HepG2 (cell line): ENCODE measurements around the gene ZNF318. TPM values are rescaled to one million over a fixed set of nuclear protein-coding genes. Genes with fewer than 3 reads are reported as not detected.

Source experiments
- ATAC-seq: fragments of 200-7000 bp; cut with Tn5 transposase; 3 replicates; pipeline ENCODE4 v1.9.1; 2020; ENCODE audit warnings: mild to moderate bottlenecking, moderate library complexity
- BruUV-seq: library from RNA; stranded (reverse); fragments of 400-500 nt; replicated peaks from 2 replicates; lab custom pipeline; 2021; lab: Mats Ljungman, UMichigan
- CTCF ChIA-PET: fragments of 300-600 bp; formaldehyde crosslinking; extraction: SDS; loops from one replicate; lab custom pipeline; 2021; ENCODE audit warnings: low total read pairs, inconsistent platforms, low intra/inter-chr PET ratio; lab: Yijun Ruan, JAX
- POLR2A ChIA-PET: fragments of 350-600 bp; sonication (Branson Sonifier 250); formaldehyde crosslinking; loops from one replicate; lab custom pipeline; 2020; ENCODE audit warnings: antibody characterized with exemption, inconsistent platforms; lab: Yijun Ruan, JAX
- DNase-seq: peaks from one replicate; pipeline ENCODE4 v3.0.0-alpha.2; 2015; ENCODE audit warnings: low spot score
- FAIRE-seq: peaks from 3 replicates; lab custom pipeline; 2011; peaks lifted over from hg19 to GRCh38; lab: Jason Lieb, UNC
- H2AFZ ChIP-seq: one replicate; pipeline ENCODE4 v1.6.1; 2011; ENCODE audit warnings: low read length, inconsistent platforms
- H3K27ac ChIP-seq: fragments of 300-600 bp; 3 replicates; pipeline ENCODE4 v1.8.0; 2011; ENCODE audit warnings: mixed run types, mild to moderate bottlenecking, mixed read lengths, low read length, inconsistent platforms; ENCODE audit not compliant: insufficient read depth; ENCODE audit errors: extremely low read length
- H3K27me3 ChIP-seq, 2 experiments: fragments of 200-600 bp in 1 of 2; 2 replicates in 1 of 2; 3 replicates in 1 of 2; pipeline versions ENCODE4 v1.6.0 to v1.8.0; 2011; ENCODE audit warnings: low read length in 2 of 2, mild to moderate bottlenecking in 2 of 2, moderate library complexity in 2 of 2, inconsistent platforms in 1 of 2; ENCODE audit not compliant: insufficient read depth in 2 of 2, control insufficient read depth in 1 of 2
- H3K36me3 ChIP-seq, 2 experiments: fragments of 200-600 bp in 1 of 2; replicated peaks in 1 of 2; 2 replicates in 1 of 2; 3 replicates in 1 of 2; pipeline versions ENCODE4 v1.5.1 to v1.8.0; 2011; ENCODE audit warnings: low read length in 2 of 2, inconsistent platforms in 1 of 2; ENCODE audit not compliant: insufficient read depth in 2 of 2, control insufficient read depth in 1 of 2
- H3K4me1 ChIP-seq: 2 replicates; pipeline ENCODE4 v1.5.1; 2012; ENCODE audit warnings: low read length, inconsistent platforms; ENCODE audit not compliant: insufficient read depth
- H3K4me2 ChIP-seq: 2 replicates; pipeline ENCODE4 v1.6.0; 2011; ENCODE audit warnings: low read depth, low read length, inconsistent platforms
- H3K4me3 ChIP-seq, 3 experiments: fragments of 200-600 bp in 1 of 3; sonication (generic), shearing (Covaris generic) in 1 of 3; replicated peaks in 1 of 3; 2 replicates each; pipeline ENCODE4 v1.5.1; 2011 to 2016; ENCODE audit warnings: low read length in 3 of 3, inconsistent platforms in 2 of 3, low read depth in 2 of 3, mild to moderate bottlenecking in 2 of 3, control low read depth in 1 of 3, mixed read lengths in 1 of 3; ENCODE audit not compliant: insufficient read depth in 1 of 3
- H3K79me2 ChIP-seq: one replicate; pipeline ENCODE4 v1.6.1; 2011; ENCODE audit warnings: low read length, inconsistent platforms; ENCODE audit not compliant: insufficient read depth
- H3K9ac ChIP-seq: 2 replicates; pipeline ENCODE4 v1.6.0; 2011; ENCODE audit warnings: mild to moderate bottlenecking, low read depth, low read length, inconsistent platforms; ENCODE audit not compliant: insufficient read depth
- H3K9me3 ChIP-seq: 2 replicates; pipeline ENCODE4 v1.5.1; 2012; ENCODE audit warnings: mild to moderate bottlenecking, low read length
- H4K20me1 ChIP-seq: 2 replicates; pipeline ENCODE4 v1.6.0; 2011; ENCODE audit warnings: inconsistent platforms, mild to moderate bottlenecking, low read length, moderate library complexity; ENCODE audit not compliant: insufficient read depth
- ADNP ChIP-seq: sonication (generic); formaldehyde crosslinking; IDR thresholded peaks from 2 replicates; pipeline ENCODE4 v1.4.0; 2020; ENCODE audit warnings: missing genetic modification reagents
- ARHGAP35 ChIP-seq: sonication (generic); formaldehyde crosslinking; IDR thresholded peaks from 2 replicates; pipeline ENCODE4 v1.9.0; 2022; ENCODE audit warnings: mild to moderate bottlenecking, inconsistent platforms, moderate library complexity, missing genetic modification reagents, borderline replicate concordance
- GLMP ChIP-seq: sonication (generic); formaldehyde crosslinking; IDR thresholded peaks from 2 replicates; pipeline ENCODE4 v1.9.0; 2021; ENCODE audit warnings: missing genetic modification reagents, mild to moderate bottlenecking, borderline replicate concordance
- IKZF5 ChIP-seq: IDR thresholded peaks from 2 replicates; pipeline ENCODE4 v1.6.1; 2018; ENCODE audit warnings: missing genetic modification reagents, mild to moderate bottlenecking, missing compliant biosample characterization
- MAFK ChIP-seq, 2 experiments: IDR thresholded peaks in 1 of 2; conservative IDR thresholded peaks in 1 of 2; 2 replicates each; pipeline ENCODE4 v1.6.1; 2011; ENCODE audit warnings: improper control_type of control experiment in 2 of 2, low read length in 2 of 2
- MEF2D ChIP-seq: sonication (generic); formaldehyde crosslinking; IDR thresholded peaks from 2 replicates; pipeline ENCODE4 v1.5.1; 2020; ENCODE audit warnings: mild to moderate bottlenecking, missing genetic modification reagents
- NONO ChIP-seq, 2 experiments: fragments of 450-650 bp in 1 of 2; sonication (generic) in 1 of 2; formaldehyde crosslinking in 1 of 2; IDR thresholded peaks in 1 of 2; conservative IDR thresholded peaks in 1 of 2; 2 replicates each; pipeline versions ENCODE4 v1.6.1 to v1.8.0; 2017 to 2022; ENCODE audit warnings: mild to moderate bottlenecking in 1 of 2, missing genetic modification reagents in 1 of 2, moderate library complexity in 1 of 2
- SALL1 ChIP-seq: sonication (generic); formaldehyde crosslinking; IDR thresholded peaks from 2 replicates; pipeline ENCODE4 v1.8.0; 2022; ENCODE audit warnings: mild to moderate bottlenecking, missing genetic modification reagents
- TFDP1 ChIP-seq: IDR thresholded peaks from 2 replicates; pipeline ENCODE4 v1.6.1; 2016; ENCODE audit warnings: missing compliant biosample characterization, missing genetic modification reagents, borderline replicate concordance
- TRAFD1 ChIP-seq: sonication (generic); formaldehyde crosslinking; IDR thresholded peaks from 2 replicates; pipeline ENCODE4 v1.5.1; 2020; ENCODE audit warnings: missing genetic modification reagents, mild to moderate bottlenecking, borderline replicate concordance
- TRIM24 ChIP-seq: sonication (generic); formaldehyde crosslinking; IDR thresholded peaks from 2 replicates; pipeline ENCODE4 v1.8.0; 2022; ENCODE audit warnings: mild to moderate bottlenecking, missing genetic modification reagents
- ZKSCAN5 ChIP-seq: sonication (generic); formaldehyde crosslinking; IDR thresholded peaks from 2 replicates; pipeline ENCODE4 v1.5.1; 2020; ENCODE audit warnings: mild to moderate bottlenecking, missing genetic modification reagents
- ZMYM3 ChIP-seq: sonication (generic); formaldehyde crosslinking; IDR thresholded peaks from 2 replicates; pipeline ENCODE4 v1.5.1; 2020; ENCODE audit warnings: mild to moderate bottlenecking, missing genetic modification reagents
- ZMYM4 ChIP-seq: sonication (generic); formaldehyde crosslinking; IDR thresholded peaks from 2 replicates; pipeline ENCODE4 v1.8.1; 2023; ENCODE audit warnings: mild to moderate bottlenecking, missing genetic modification reagents
- ZNF547 ChIP-seq: sonication (generic); formaldehyde crosslinking; IDR thresholded peaks from 2 replicates; pipeline ENCODE4 v1.5.1; 2020; ENCODE audit warnings: mild to moderate bottlenecking, missing genetic modification reagents
- ZSCAN31 ChIP-seq: sonication (generic); formaldehyde crosslinking; IDR thresholded peaks from 2 replicates; pipeline ENCODE4 v1.5.0; 2020; ENCODE audit warnings: low read depth, mild to moderate bottlenecking, missing genetic modification reagents
- WGBS: methylation state at CpG from one replicate; pipeline ENCODE4 v1.1.6; 2017; ENCODE audit warnings: low lambda C conversion rate; 5-methylcytosine and 5-hydroxymethylcytosine counted together
- in situ Hi-C: cut with HindIII; loops from 2 replicates; pipeline ENCODE4 v1.10.0; 2017; ENCODE audit warnings: low pct_unique_long_range_greater_than_20kb; ENCODE audit not compliant: extremely low pct_ligation_motif_present
- intact Hi-C: fragments of 100-400 bp; cut with micrococcal nuclease; formaldehyde crosslinking; loops from one replicate; pipeline ENCODE4 v1.10.0; 2022; ENCODE audit not compliant: unreplicated experiment
- polyA plus RNA-seq, 8 experiments: library from polyadenylated mRNA; depleted of rRNA in 3 of 8; stranded (reverse) in 7 of 8; unstranded in 1 of 8; fragments of >200 nt; fragmentation: Illumina TruSeq in 4 of 8; extraction: Trizol in 4 of 8; gene quantifications; 2 replicates each; pipeline versions ENCODE4 v1.2.1 to v1.2.3, GENCODE V29; 2011 to 2016; ENCODE audit warnings: low read depth in 4 of 8, missing spikeins in 1 of 8, mixed read lengths in 1 of 8; ENCODE audit not compliant: insufficient read depth in 1 of 8
- total RNA-seq, 5 experiments: library from RNA; depleted of rRNA; stranded (reverse); fragments of >200 nt; fragmentation: Illumina TruSeq; extraction: Trizol; gene quantifications; 2 replicates each; pipeline ENCODE4 v1.2.3, GENCODE V29; 2016; ENCODE audit warnings: low read depth in 1 of 5

Gene ZNF318
- total and polyA plus RNA-seq, 2 of the 13 experiments (the other 11 are each of a cell fraction or from before 2014, with no cell fraction given) = 13.0 to 14.5 TPM

- ChIA-PET CTCF (interaction anchor here (1.2 kb wide), 1 partner anchor 36 kb away, joined by 3 read pairs; no protein-coding TSS in a partner anchor), POLR2A (interaction anchor here (1.1 to 5.2 kb wide), 10 partner anchors 8 to 35 kb away, joined by 3 to 67 read pairs (median 13); partner anchors contain the start of gene CRIP3)
- peaks cover 63% of the 10 kb centered on the region for H3K4me1 ChIP-seq
- no peaks in the 10 kb centered on the region for H3K9me3 ChIP-seq
- intact Hi-C loops = no loop called here
- in situ Hi-C loops = no loop called here
- peak overlapping the region; percentile 70 for H3K27ac ChIP-seq
- no peaks in the 10 kb centered on the region; a peak in 1 of 5 replicates for H3K36me3 ChIP-seq
- peak overlapping the region; percentile 53 for H3K9ac ChIP-seq
- H3K27me3 ChIP-seq = no peaks in the 10 kb centered on the region
- no peak overlapping the region for H2AFZ ChIP-seq
- ATAC-seq (peak; percentile 4), FAIRE-seq (peak; percentile 12), DNase-seq (no peak)
- peak overlapping the region; percentile 16 to 61 (median 17); a peak in 5 of 6 replicates for H3K4me3 ChIP-seq
- 50% methylated on average over 12 of the region's 12 CpGs for WGBS
- H3K4me2 ChIP-seq = peak overlapping the region; percentile 71
- TSS peak; percentile 60 for BruUV-seq
- no peaks in the 10 kb centered on the region for H3K79me2 ChIP-seq
- H4K20me1 ChIP-seq = no peaks in the 10 kb centered on the region
- TF ChIP-seq ZMYM4 = no peak
- no peak for TF ChIP-seq GLMP
- TF ChIP-seq ADNP (CRISPR knock-in tag) = peak; percentile 54; the same call in 1 of the 2 replicates
- no peak for TF ChIP-seq MEF2D (CRISPR knock-in tag)
- TF ChIP-seq ZNF547 (CRISPR knock-in tag) = no peak
- 0 out of 2 replicates have a peak, but pooled peaks have one; percentile 47 for TF ChIP-seq TRIM24 (CRISPR knock-in tag)
- 0 out of 2 replicates have a peak, but pooled peaks have one; percentile 30 for TF ChIP-seq ZSCAN31
- 0 out of 2 replicates have a peak, but pooled peaks have one; percentile 3 for TF ChIP-seq ZKSCAN5 (CRISPR knock-in tag)
- TF ChIP-seq TRAFD1 (CRISPR knock-in tag) = 0 out of 2 replicates have a peak, but pooled peaks have one; percentile 27
- TF ChIP-seq SALL1 (CRISPR knock-in tag) = no peak
- TF ChIP-seq IKZF5 (CRISPR knock-in tag) = no peak
- peak; percentile 93 for TF ChIP-seq ZMYM3
- no peak for TF ChIP-seq TFDP1 (CRISPR knock-in tag)
- 0 out of 2 replicates have a peak, but pooled peaks have one; percentile 43 for TF ChIP-seq ARHGAP35 (CRISPR knock-in tag)
- TF ChIP-seq MAFK (conservative IDR thresholded peaks at IDR 0.05 in 1 of 2, IDR thresholded peaks at IDR 0.05 in 1 of 2; ENCODE audit: low read length in 2 of 2) = peak; percentile 63 to 71
- no peak for TF ChIP-seq NONO (IDR thresholded peaks at IDR 0.05)
- peak; percentile 42 for TF ChIP-seq NONO (CRISPR knock-in tag; conservative IDR thresholded peaks at IDR 0.05)
Observed at GRCh38 chr6:43298565-43299337, 70.7 kb downstream of the ZNF318 start.
